ENCODE data around the gene BMPR1A.

Gene BMPR1A

GRCh38 chr10:86959737-86960002, 203.3 kb downstream of the BMPR1A start:
- no peak for DNase-seq

GRCh38 chr10:86960003-86960862, 203.8 kb downstream of the BMPR1A start:
- DNase-seq = no peak

GRCh38 chr10:86960863-86961434, 204.5 kb downstream of the BMPR1A start:
- DNase-seq = no peak

GRCh38 chr10:86961481-86962091, 205.2 kb downstream of the BMPR1A start:
- DNase-seq = no peak

GRCh38 chr10:86962136-86962980, 205.9 kb downstream of the BMPR1A start:
- no peak for DNase-seq

GRCh38 chr10:86962981-86963310, 206.5 kb downstream of the BMPR1A start:
- no peak for DNase-seq

- DNase-seq = no peak
Observed at GRCh38 chr10:86963341-86963919, 207.0 kb downstream of the BMPR1A start.

- no peak for DNase-seq
Observed at GRCh38 chr10:86964061-86964846, 207.8 kb downstream of the BMPR1A start.

- DNase-seq = no peak
Observed at GRCh38 chr10:86964847-86965190, 208.4 kb downstream of the BMPR1A start.

- DNase-seq = no peak
Observed at GRCh38 chr10:86965986-86966654, 209.7 kb downstream of the BMPR1A start.

- DNase-seq = no peak
Observed at GRCh38 chr10:86967481-86967941, 211.1 kb downstream of the BMPR1A start.

- DNase-seq = no peak
Observed at GRCh38 chr10:86968271-86968993, 212.0 kb downstream of the BMPR1A start, which contains the start of gene ADIRF. TSS of gene ADIRF (plus strand) at chr10:86968482. CDS start at chr10:86968545, 63 bp downstream.

- DNase-seq = no peak
Observed at GRCh38 chr10:86968994-86969355, 212.6 kb downstream of the BMPR1A start.

GRCh38 chr10:86969421-86970041, 213.1 kb downstream of the BMPR1A start:
- DNase-seq = no peak

- DNase-seq = peak; percentile 35
Observed at GRCh38 chr10:86970162-86970981, 214.0 kb downstream of the BMPR1A start.

- no peak for DNase-seq
Observed at GRCh38 chr10:86970982-86971231, 214.5 kb downstream of the BMPR1A start.

GRCh38 chr10:86971232-86971991, 215.0 kb downstream of the BMPR1A start:
- peak; percentile 72 for DNase-seq

GRCh38 chr10:86972613-86973380, 216.4 kb downstream of the BMPR1A start:
- DNase-seq = no peak
